CD4-positive, alpha-beta T cell (primary cell): ENCODE results near the gene ZFPL1. TPM values are rescaled to one million over a fixed set of nuclear protein-coding genes. Genes with fewer than 3 reads are reported as not detected.

ENCODE experiments used
- ATAC-seq: fragments of 200-7000 bp; cut with Tn5 transposase; one replicate; pipeline ENCODE4 v1.10.0; 2022; ENCODE audit warnings: mild to moderate bottlenecking; ENCODE audit not compliant: poor library complexity
- CTCF ChIA-PET: fragments of 350-600 bp; sonication (Branson Sonifier 250); formaldehyde crosslinking; loops from one replicate; lab custom pipeline; 2021; ENCODE audit warnings: antibody characterized with exemption, inconsistent platforms; lab: Charles Lee
- POLR2A ChIA-PET: fragments of 350-600 bp; sonication (Branson Sonifier 250); formaldehyde crosslinking; loops from one replicate; lab custom pipeline; 2021; ENCODE audit warnings: antibody characterized with exemption, inconsistent platforms; lab: Charles Lee
- DNase-seq, 14 experiments: peaks; one replicate each; pipeline ENCODE4 v3.0.0-alpha.2; 2013 to 2020; ENCODE audit warnings: mixed read lengths in 2 of 14
- H3K27ac ChIP-seq, 2 donors: one replicate each; pipeline versions ENCODE4 v1.5.1 to v1.7.0; 2013; ENCODE audit warnings: low read length in 2 of 2, low read depth in 1 of 2, mild to moderate bottlenecking in 1 of 2
- H3K27me3 ChIP-seq, 2 experiments: 1 replicate in 1 of 2; 2 replicates in 1 of 2; pipeline versions ENCODE4 v1.6.1 to v1.7.0; 2013; ENCODE audit warnings: low read length in 2 of 2, control low read depth in 1 of 2, mild to moderate bottlenecking in 1 of 2, moderate library complexity in 1 of 2; ENCODE audit not compliant: insufficient read depth in 2 of 2, control insufficient read depth in 1 of 2
- H3K36me3 ChIP-seq: one replicate; pipeline ENCODE4 v1.6.1; 2013; ENCODE audit warnings: low read length, control low read depth; ENCODE audit not compliant: insufficient read depth
- H3K4me1 ChIP-seq: one replicate; pipeline ENCODE4 v1.6.1; 2013; ENCODE audit warnings: low read length, control low read depth; ENCODE audit not compliant: insufficient read depth
- H3K4me3 ChIP-seq: one replicate; pipeline ENCODE4 v1.5.1; 2013; ENCODE audit warnings: mild to moderate bottlenecking, low read length, moderate library complexity
- H3K9me3 ChIP-seq, 2 experiments: 1 replicate in 1 of 2; 2 replicates in 1 of 2; pipeline versions ENCODE4 v1.6.1 to v1.7.0; 2013; ENCODE audit warnings: low read length in 2 of 2, mild to moderate bottlenecking in 2 of 2, control low read depth in 1 of 2, moderate library complexity in 1 of 2; ENCODE audit not compliant: control insufficient read depth in 1 of 2, insufficient read depth in 1 of 2
- H3K27ac Mint-ChIP-seq: one replicate; pipeline ENCODE4 v1.8.0; 2020; ENCODE audit warnings: mixed read lengths
- H3K27me3 Mint-ChIP-seq: one replicate; pipeline ENCODE4 v1.8.0; 2021; ENCODE audit warnings: mixed read lengths
- H3K36me3 Mint-ChIP-seq: one replicate; pipeline ENCODE4 v1.8.0; 2021; ENCODE audit warnings: low read depth, mixed read lengths
- H3K4me1 Mint-ChIP-seq: one replicate; pipeline ENCODE4 v1.8.0; 2021; ENCODE audit warnings: low read depth, mixed read lengths
- H3K4me3 Mint-ChIP-seq: one replicate; pipeline ENCODE4 v1.8.0; 2020; ENCODE audit warnings: mild to moderate bottlenecking, mixed read lengths
- H3K9me3 Mint-ChIP-seq: one replicate; pipeline ENCODE4 v1.8.0; 2020; ENCODE audit warnings: mixed read lengths
- intact Hi-C, 2 experiments: fragments of 100-400 bp; cut with DNase I in 1 of 2; cut with micrococcal nuclease in 1 of 2; formaldehyde crosslinking; loops; one replicate each; pipeline versions ENCODE4 v1.15.1 to v1.9.0; 2023 to 2025; cut with DNase I, micrococcal nuclease
- total RNA-seq, 174 experiments: library from RNA in 2 of 174; stranded (reverse) in 2 of 174; gene quantifications; one replicate each; pipeline ENCODE4 v1.2.3 and lab custom pipeline; 2021 to 2026
- TF ChIP-seq, protein P1 (sequence below): fragments of 200-600 bp; IDR thresholded peaks from one replicate; pipeline ENCODE4 v1.8.0; 2022; ENCODE audit warnings: antibody characterized with exemption, mild to moderate bottlenecking

Gene ZFPL1
- total RNA-seq, 2 experiments from 2014 or later: 46.2 to 47.7 TPM

DNA sequence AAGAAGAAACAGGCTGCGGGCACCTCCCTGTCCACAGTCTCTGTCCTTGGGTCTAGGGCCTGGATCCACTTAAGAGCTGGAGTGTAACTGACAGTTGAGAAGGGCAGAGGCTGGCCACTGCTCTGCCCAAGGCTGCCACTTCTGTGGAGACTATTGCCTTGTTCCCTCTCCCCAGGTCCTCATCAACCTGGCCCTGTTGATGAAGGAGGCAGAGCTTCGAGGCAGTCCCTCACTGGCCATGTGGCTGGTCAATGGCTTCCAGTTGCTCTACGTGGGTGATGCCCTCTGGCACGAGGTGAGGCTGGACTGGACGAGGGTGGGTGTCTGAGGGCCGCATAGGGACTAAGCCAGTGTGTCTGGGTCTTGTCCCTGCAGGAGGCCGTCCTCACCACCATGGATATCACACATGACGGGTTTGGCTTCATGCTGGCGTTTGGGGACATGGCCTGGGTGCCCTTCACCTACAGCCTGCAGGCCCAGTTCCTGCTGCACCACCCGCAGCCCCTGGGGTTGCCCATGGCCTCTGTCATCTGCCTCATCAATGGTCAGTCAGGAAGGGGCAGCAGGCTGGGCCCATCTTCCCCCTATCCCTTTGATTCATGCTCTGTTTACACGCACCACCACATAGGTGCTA is 30.6 kb downstream of the ZFPL1 start:
- DNase-seq: peak in 1 of 14 experiments; percentile 33
- H3K36me3 ChIP-seq: peaks cover 29% of the 10 kb centered on the region
- intact Hi-C loops: loop anchor here (5.0 to 10.0 kb wide), 5 partner anchors 192 to 410 kb away; partner anchors contain the start of genes MAP4K2 (in 1 of the 2), PPP2R5B (in 1 of the 2) and SCYL1 (in 1 of the 2)
- H3K27me3 Mint-ChIP-seq: no peaks in the 10 kb centered on the region
- peak overlapping the region; percentile 95 for H3K4me3 Mint-ChIP-seq
- peak overlapping the region; percentile 92 for H3K27ac Mint-ChIP-seq
- no peaks in the 10 kb centered on the region for H3K9me3 Mint-ChIP-seq
- peaks cover 51% of the 10 kb centered on the region for H3K4me1 Mint-ChIP-seq
- CTCF ChIA-PET: interaction anchor here (1.4 kb wide), 1 partner anchor 66 kb away, joined by 3 read pairs; no protein-coding TSS in a partner anchor
- no peaks in the 10 kb centered on the region for H3K9me3 ChIP-seq
- peaks cover 45% of the 10 kb centered on the region for H3K36me3 Mint-ChIP-seq
- POLR2A ChIA-PET: interaction anchor here (0.6 to 1.5 kb wide), 4 partner anchors 7 to 268 kb away, joined by 3 to 6 read pairs (median 4); partner anchors contain the start of genes FAU, MRPL49 and SYVN1
- H3K27ac ChIP-seq: no peak overlapping the region
- no peak overlapping the region for H3K4me3 ChIP-seq
- TF ChIP-seq, protein P1, sequence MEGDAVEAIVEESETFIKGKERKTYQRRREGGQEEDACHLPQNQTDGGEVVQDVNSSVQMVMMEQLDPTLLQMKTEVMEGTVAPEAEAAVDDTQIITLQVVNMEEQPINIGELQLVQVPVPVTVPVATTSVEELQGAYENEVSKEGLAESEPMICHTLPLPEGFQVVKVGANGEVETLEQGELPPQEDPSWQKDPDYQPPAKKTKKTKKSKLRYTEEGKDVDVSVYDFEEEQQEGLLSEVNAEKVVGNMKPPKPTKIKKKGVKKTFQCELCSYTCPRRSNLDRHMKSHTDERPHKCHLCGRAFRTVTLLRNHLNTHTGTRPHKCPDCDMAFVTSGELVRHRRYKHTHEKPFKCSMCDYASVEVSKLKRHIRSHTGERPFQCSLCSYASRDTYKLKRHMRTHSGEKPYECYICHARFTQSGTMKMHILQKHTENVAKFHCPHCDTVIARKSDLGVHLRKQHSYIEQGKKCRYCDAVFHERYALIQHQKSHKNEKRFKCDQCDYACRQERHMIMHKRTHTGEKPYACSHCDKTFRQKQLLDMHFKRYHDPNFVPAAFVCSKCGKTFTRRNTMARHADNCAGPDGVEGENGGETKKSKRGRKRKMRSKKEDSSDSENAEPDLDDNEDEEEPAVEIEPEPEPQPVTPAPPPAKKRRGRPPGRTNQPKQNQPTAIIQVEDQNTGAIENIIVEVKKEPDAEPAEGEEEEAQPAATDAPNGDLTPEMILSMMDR: no peak
- ATAC-seq: no peak
- peaks cover 75% of the 10 kb centered on the region for H3K4me1 ChIP-seq
- no peaks in the 10 kb centered on the region for H3K27me3 ChIP-seq

DNA sequence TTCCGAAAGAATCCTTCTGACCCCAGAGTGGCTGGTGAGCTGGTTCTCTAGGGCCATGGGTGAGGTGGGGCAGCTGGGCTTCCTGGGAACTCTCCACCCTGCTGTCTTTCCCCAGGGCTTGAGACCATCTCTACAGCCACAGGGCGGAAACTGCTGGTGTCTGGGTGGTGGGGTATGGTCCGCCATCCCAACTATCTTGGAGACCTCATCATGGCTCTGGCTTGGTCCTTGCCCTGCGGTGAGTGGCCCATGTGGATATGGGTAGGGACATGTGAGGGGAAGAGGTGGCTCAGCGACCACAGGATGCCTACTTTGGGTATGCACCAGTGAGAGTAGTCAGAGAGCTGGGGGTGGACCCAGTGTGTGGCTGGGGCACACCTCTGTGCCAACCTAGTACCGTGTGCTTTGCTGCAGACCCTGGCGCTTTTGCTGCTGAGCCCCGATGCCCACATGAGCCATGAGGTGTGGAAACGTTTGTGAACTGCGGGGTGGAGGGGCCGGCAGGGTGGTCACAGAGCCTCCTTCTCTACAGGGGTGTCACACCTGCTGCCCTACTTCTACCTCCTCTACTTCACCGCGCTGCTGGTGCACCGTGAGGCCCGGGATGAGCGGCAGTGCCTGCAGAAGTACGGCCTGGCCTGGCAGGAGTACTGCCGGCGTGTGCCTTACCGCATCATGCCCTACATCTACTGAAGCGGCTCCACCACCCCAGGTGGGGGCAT is 31.5 kb downstream of the ZFPL1 start:
- H3K4me1 Mint-ChIP-seq: peaks cover 50% of the 10 kb centered on the region
- H3K27ac Mint-ChIP-seq: peak overlapping the region; percentile 51
- no peaks in the 10 kb centered on the region for H3K27me3 ChIP-seq
- H3K4me3 ChIP-seq: no peak overlapping the region
- peak overlapping the region; percentile 95 for H3K4me3 Mint-ChIP-seq
- ChIA-PET POLR2A (interaction anchor here (1.5 to 3.0 kb wide), 3 partner anchors 19 to 191 kb away, joined by 3 to 8 read pairs (median 8); partner anchors contain the start of genes CAPN1, PPP2R5B and SYVN1), CTCF (no interaction called here)
- no peaks in the 10 kb centered on the region for H3K27me3 Mint-ChIP-seq
- TF ChIP-seq, protein P1: no peak
- intact Hi-C loops: loop anchor here (2.0 to 10.0 kb wide), 5 partner anchors 19 to 409 kb away; partner anchors contain the start of genes PPP2R5B (in 1 of the 2), SCYL1 (in 1 of the 2) and SYVN1 (in 1 of the 2)
- peaks cover 33% of the 10 kb centered on the region for H3K36me3 ChIP-seq
- peak in 1 of 14 experiments; percentile 37 for DNase-seq
- no peaks in the 10 kb centered on the region for H3K9me3 Mint-ChIP-seq
- peaks cover 69% of the 10 kb centered on the region for H3K4me1 ChIP-seq
- ATAC-seq: no peak
- H3K36me3 Mint-ChIP-seq: peaks cover 48% of the 10 kb centered on the region
- H3K27ac ChIP-seq: peak overlapping the region in 1 of 2 donors; percentile 79
- H3K9me3 ChIP-seq: no peaks in the 10 kb centered on the region
